Vagina (tissue), 2 donors: ENCODE results near the gene ZNF358.

ENCODE experiments used
- CTCF ChIP-seq, 3 experiments: fragments of 450-650 bp in 2 of 3; fragments of 200-600 bp in 1 of 3; sonication (generic) in 1 of 3; IDR thresholded peaks; one replicate each; pipeline ENCODE4 v1.5.1; 2017 to 2019; ENCODE audit warnings: antibody characterized with exemption in 3 of 3, mild to moderate bottlenecking in 2 of 3, moderate library complexity in 2 of 3
- POLR2A ChIP-seq, 2 donors: fragments of 450-650 bp; IDR thresholded peaks; one replicate each; pipeline ENCODE4 v1.6.1; 2017; ENCODE audit warnings: antibody characterized with exemption in 2 of 2, mild to moderate bottlenecking in 2 of 2, moderate library complexity in 2 of 2
- POLR2AphosphoS5 ChIP-seq, 2 donors: sonication (generic); formaldehyde crosslinking; IDR thresholded peaks; one replicate each; pipeline ENCODE4 v1.9.0; 2017; ENCODE audit warnings: antibody characterized with exemption in 2 of 2, mild to moderate bottlenecking in 2 of 2, low read depth in 1 of 2; ENCODE audit not compliant: insufficient read depth in 1 of 2

DNA sequence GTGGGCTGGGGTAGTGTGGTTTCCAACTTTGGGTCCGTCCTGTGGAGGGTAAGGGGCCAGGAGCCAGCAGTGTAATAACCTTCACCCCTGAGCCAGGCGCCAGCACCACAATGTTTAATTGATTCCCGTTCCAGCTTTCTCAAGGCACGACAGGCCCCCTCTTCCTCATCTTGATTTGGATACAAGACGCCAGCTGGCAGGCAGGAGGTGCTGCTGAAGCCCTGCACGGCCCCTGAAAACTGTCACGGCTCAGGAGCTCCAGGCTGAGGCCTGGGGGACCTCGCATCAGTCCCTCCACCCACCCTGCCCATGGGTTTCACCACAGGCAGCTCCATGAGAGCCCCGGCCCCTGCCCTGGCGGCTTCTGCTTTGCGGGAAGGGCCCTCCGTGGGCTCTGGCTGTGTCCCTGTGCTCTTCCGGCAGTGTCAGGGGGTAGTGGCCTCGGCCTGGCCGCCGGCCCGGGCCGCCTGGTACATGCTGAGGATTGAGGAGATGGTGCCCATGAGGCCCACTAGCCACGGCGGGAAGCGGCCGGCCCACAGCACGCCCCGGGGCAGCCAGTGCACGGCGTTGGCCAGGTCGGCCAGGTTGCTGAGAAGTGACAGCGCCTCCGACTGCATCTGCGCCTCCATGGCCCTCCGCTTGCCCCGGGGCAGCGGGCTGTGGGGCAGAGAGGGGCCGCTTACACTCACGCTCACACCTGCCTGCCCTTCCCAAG is 39.0 kb upstream of the ZNF358 start:
- TF ChIP-seq CTCF (IDR thresholded peaks at IDR 0.05) (no peak), POLR2A (IDR thresholded peaks at IDR 0.05) (no peak), POLR2AphosphoS5 (IDR thresholded peaks at IDR 0.05; ENCODE audit: insufficient read depth in 1 of 2, low read depth in 1 of 2) (no peak)
